Ectodermal cell (in vitro differentiated cells): ENCODE results near the gene SORCS2.

Experiments used
- H3K27ac ChIP-seq: 2 replicates; pipeline ENCODE4 v1.7.0; 2013; ENCODE audit warnings: mild to moderate bottlenecking, low read depth, low read length; ENCODE audit not compliant: insufficient read depth, poor library complexity, severe bottlenecking
- H3K27me3 ChIP-seq: 2 replicates; pipeline ENCODE4 v1.7.0; 2013; ENCODE audit warnings: mild to moderate bottlenecking, low read length; ENCODE audit not compliant: insufficient read depth, control insufficient read depth, poor library complexity, severe bottlenecking
- H3K36me3 ChIP-seq: one replicate; pipeline ENCODE4 v1.7.0; 2013; ENCODE audit warnings: low read length; ENCODE audit not compliant: control insufficient read depth, insufficient read depth
- H3K4me1 ChIP-seq: one replicate; pipeline ENCODE4 v1.7.0; 2013; ENCODE audit warnings: low read length; ENCODE audit not compliant: control insufficient read depth, insufficient read depth
- H3K4me3 ChIP-seq: 2 replicates; pipeline ENCODE4 v1.7.0; 2013; ENCODE audit warnings: low read depth, low read length, control low read depth; ENCODE audit not compliant: insufficient read depth
- H3K9me3 ChIP-seq: 2 replicates; pipeline ENCODE4 v1.7.0; 2013; ENCODE audit warnings: mild to moderate bottlenecking, low read length, moderate library complexity; ENCODE audit not compliant: control insufficient read depth
- WGBS, 2 experiments: methylation state at CpG; one replicate each; pipeline ENCODE4 v1.1.7; 2013; ENCODE audit warnings: missing lambda C conversion rate in 2 of 2; 5-methylcytosine and 5-hydroxymethylcytosine counted together

The SORCS2 gene

DNA sequence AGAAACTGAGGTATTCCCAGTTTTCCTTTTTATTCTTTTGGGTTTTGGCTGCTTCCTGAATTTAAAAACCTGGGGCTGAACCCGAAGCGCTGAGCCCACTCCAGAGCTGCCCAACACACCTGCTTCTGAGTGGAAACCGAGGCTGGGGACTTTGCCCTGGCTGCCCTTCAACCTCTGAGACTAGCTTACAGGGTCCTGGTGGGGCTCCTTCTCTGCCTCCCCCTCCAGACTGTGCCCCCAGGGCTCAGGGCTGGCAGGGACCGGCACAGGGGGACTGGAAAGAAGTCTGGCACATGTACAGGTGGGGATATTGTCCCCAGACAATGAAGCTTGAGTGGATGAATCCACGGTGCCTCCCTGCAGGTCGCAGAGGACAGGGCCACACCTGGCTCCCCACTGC, 482.8 kb downstream of the SORCS2 start:
- H3K27ac ChIP-seq, result no peak overlapping the region
- H3K27me3 ChIP-seq, result no peaks in the 10 kb centered on the region
- H3K4me1 ChIP-seq, result peaks cover 11% of the 10 kb centered on the region
- no peak overlapping the region for H3K4me3 ChIP-seq
- no peaks in the 10 kb centered on the region for H3K9me3 ChIP-seq
- H3K36me3 ChIP-seq, result no peaks in the 10 kb centered on the region
- WGBS, 2 experiments, result 88 to 92% methylated on average over 6 of the region's 6 CpGs

DNA sequence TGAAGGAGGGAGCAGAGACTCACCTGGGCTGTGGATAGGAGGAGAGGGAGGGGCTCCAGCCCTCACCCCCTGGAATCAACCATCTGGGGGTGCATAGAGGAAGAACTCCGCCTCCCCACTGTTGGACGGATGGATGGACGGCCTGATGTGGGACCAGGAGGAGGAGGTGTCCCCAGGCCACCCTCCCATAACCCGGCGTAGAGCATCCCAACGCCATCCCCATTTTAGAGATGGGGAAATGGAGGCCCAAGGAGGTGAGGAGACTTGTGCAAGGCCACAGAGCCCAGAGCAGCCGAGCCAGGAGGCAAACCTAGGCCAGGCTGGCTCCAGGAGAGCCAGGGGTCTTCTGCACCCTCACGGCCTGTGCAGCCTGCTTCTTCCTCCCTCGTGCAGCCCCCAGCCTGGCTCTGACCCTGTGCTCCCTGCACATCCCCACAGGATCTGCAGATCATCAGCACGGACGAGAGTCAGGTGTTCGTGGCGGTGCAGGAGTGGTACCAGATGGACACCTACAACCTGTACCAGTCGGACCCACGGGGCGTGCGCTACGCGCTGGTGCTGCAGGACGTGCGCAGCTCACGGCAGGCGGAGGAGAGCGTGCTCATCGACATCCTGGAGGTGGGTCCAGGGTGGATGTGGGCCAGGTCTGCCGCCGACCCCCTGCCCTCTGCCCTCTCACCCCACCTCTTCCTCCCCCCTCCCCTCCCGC, 483.4 kb downstream of the SORCS2 start:
- Histone ChIP-seq H3K36me3 (no peaks in the 10 kb centered on the region), H3K27me3 (no peaks in the 10 kb centered on the region), H3K4me1 (peaks cover 11% of the 10 kb centered on the region), H3K27ac (no peak overlapping the region), H3K4me3 (no peak overlapping the region), H3K9me3 (no peaks in the 10 kb centered on the region)
- WGBS, 2 experiments, result 92 to 95% methylated on average over 27 of the region's 28 CpGs

DNA sequence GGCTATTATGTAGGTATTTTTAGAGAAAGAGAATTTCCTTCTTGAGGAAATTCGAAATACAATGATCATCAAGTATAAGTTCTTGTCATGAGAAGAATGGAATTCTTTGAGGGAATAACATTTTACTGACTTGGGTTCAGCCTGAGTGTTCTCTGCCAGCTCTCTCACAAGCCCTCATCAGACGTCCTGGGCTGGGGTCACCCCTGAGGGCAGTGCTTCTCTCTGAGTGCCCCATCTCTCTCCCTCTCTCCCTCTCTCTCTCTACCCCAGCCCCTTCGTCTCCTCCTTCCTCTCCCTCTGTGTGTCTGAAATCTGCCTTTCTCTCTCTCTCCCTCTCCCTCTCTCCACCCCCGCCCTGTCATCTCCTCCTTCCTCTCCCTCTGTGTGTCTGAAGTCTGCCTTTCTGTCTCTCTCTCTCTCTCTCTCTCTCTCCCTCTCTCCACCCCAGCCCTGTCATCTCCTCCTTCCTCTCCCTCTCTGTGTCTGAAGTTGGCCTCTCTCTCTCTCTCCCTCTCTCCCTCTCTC, 484.1 kb downstream of the SORCS2 start:
- 49 to 57% methylated on average over 4 of the region's 4 CpGs for WGBS, 2 experiments
- H3K36me3 ChIP-seq, result no peaks in the 10 kb centered on the region
- H3K9me3 ChIP-seq, result no peaks in the 10 kb centered on the region
- H3K27me3 ChIP-seq, result no peaks in the 10 kb centered on the region
- no peak overlapping the region for H3K27ac ChIP-seq
- H3K4me1 ChIP-seq, result peaks cover 11% of the 10 kb centered on the region
- H3K4me3 ChIP-seq, result no peak overlapping the region

DNA sequence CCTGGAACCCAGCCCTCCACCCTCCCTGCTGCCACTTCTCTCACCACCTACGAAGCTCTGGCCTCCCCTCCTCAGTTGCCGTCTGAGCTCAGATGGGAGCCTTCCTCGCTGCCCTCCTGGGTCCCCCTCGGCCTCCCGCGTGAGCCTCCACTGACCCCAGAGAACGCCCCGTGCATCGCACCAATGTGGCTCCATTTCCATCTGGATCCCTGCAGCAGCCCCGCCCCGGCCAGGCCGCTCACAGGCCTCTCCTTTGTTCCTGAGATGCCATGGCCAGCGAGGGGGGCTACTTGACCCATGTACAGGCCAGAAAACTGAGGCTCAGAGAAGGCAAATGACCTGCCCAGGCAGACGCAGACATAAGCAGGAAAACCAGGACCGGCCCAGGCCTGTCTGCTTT, 484.7 kb downstream of the SORCS2 start:
- 87 to 88% methylated on average over 15 of the region's 15 CpGs for WGBS, 2 experiments
- no peaks in the 10 kb centered on the region for H3K27me3 ChIP-seq
- peaks cover 11% of the 10 kb centered on the region for H3K4me1 ChIP-seq

DNA sequence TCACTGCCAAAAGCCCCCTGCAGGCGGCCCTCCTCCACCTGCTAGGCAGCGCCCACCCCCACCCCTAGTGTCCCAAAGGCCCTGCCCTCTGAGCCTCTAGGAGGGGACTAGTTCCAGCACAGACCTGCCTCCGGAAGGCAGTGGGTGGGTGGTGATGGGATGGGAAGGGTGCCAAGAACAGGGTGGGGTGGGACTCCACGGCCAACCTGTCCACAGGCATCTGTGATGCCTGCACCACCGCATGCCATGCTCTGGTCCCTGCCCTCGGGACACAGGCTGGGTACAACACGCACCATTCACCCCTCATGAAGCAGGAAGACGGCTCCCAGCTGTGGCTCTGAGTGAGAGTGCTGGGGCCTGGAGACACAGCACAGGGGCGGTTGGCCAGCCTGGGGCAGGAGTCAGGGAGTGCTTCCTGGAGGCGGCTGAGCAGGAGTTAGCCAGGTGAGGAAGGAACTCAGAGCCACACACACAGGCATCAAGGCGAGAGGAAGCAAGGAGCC, 485.5 kb downstream of the SORCS2 start:
- no peaks in the 10 kb centered on the region for H3K9me3 ChIP-seq
- H3K27ac ChIP-seq, result no peak overlapping the region
- H3K36me3 ChIP-seq, result no peaks in the 10 kb centered on the region
- no peak overlapping the region for H3K4me3 ChIP-seq
- peaks cover 11% of the 10 kb centered on the region for H3K4me1 ChIP-seq
- H3K27me3 ChIP-seq, result no peaks in the 10 kb centered on the region
- WGBS, 2 experiments, result 90 to 92% methylated on average over 11 of the region's 11 CpGs

More for the DNA sequence above, 484.7 kb downstream of the SORCS2 start:
- Histone ChIP-seq H3K36me3 (no peaks in the 10 kb centered on the region), H3K4me3 (no peak overlapping the region), H3K27ac (no peak overlapping the region), H3K9me3 (no peaks in the 10 kb centered on the region)

DNA sequence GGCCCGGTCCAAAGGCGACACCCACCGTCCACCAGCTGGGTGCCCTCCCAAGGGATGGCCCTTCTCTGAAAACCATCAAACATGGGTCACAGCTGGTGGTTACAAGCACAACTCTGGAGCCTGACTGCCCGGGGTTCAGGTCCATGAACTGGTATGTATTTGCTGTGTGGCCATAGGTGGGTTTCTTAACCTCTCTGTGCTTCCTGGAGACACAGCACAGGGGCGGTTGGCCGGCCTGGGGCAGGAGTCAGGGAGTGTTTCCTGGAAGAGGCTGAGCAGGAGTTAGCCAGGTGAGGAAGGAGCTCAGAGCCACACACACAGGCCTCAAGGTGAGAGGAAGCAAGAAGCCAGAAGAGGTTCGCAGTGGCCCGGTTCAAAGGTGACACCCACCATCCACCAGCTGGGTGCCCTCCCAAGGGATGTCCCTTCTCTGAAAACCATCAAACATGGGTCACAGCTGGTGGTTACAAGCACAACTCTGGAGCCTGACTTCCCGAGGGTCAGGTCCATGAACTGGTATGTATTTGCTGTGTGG, 486.0 kb downstream of the SORCS2 start:
- no peak overlapping the region for H3K4me3 ChIP-seq
- H3K27ac ChIP-seq, result no peak overlapping the region
- 89% methylated on average over 9 of the region's 9 CpGs for WGBS, 2 experiments
- H3K9me3 ChIP-seq, result no peaks in the 10 kb centered on the region
- H3K36me3 ChIP-seq, result no peaks in the 10 kb centered on the region
- H3K27me3 ChIP-seq, result no peaks in the 10 kb centered on the region
- H3K4me1 ChIP-seq, result peaks cover 11% of the 10 kb centered on the region

DNA sequence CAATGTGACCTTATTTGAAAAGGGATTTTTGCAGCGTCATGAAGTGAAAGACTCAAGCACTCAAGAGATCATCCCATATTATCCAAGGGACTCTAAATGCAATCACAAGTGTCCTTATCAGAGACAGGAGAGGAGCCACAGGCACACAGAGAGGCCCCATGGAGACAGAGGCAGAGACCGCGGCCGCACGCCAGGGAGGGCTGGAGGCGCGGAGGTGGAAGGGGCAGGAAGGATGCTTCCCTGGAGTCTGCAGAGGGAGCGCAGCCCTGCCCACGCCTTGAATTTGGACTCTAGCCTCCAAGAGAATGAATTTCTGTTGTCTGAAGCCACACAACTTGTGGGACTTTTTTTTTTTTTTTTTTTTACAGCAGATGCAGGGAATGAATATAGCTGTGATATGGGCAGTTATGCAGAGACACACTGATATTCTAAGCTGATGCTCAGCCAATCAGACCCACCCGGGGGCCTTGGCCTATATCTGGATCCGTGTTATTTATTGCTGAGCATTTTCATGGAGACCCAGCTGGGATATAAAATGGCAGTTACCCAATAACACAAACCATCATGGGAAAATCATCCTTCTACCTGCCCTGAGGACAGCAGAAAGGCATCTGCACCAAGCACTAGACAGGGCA, 487.2 kb downstream of the SORCS2 start:
- WGBS, 2 experiments, result 86 to 87% methylated on average over 11 of the region's 11 CpGs
- Histone ChIP-seq H3K4me3 (no peak overlapping the region), H3K36me3 (no peaks in the 10 kb centered on the region), H3K4me1 (peaks cover 11% of the 10 kb centered on the region), H3K27me3 (no peaks in the 10 kb centered on the region), H3K9me3 (no peaks in the 10 kb centered on the region), H3K27ac (no peak overlapping the region)

DNA sequence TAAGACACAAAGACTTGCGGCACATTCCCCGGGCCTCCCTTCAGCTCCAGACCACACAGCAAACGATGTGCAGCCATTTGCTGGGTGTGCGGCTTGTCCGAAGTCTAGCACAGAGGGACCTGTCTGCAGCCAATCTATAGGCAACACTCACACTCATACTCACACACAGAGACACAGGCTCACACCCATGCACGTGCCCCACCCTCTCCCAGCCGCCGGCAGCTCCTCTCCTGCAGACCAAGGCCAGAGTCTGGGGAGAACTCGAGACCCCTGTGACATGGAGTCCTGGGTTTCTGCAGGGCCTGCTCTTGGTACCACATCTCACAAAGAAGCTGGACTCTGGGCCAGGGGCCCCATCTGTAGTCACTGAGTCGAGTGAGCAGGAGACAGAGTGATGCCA, 487.8 kb downstream of the SORCS2 start:
- Histone ChIP-seq H3K27me3 (no peaks in the 10 kb centered on the region), H3K27ac (no peak overlapping the region), H3K4me1 (peaks cover 11% of the 10 kb centered on the region), H3K36me3 (no peaks in the 10 kb centered on the region), H3K9me3 (no peaks in the 10 kb centered on the region), H3K4me3 (no peak overlapping the region)
- 92 to 93% methylated on average over 10 of the region's 10 CpGs for WGBS, 2 experiments

DNA sequence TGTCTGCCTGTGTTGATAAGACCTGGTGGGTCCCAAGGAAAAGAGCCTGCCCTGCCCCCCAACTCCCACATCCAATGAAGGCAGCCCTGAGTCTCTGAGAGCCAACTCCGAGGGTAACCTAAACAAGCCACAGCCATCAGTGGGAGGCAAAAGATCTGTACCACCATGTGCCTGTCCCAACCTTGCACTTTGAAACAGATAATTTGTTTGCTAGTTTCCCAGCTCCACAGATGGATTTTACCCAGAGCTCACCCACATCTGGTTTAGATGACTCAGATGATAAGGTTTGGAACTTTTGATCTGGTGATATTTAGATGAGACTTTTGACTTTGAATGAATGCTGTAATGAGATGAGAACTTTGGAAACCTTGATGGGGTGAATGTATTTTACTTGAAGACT, 488.4 kb downstream of the SORCS2 start:
- 90 to 91% methylated on average over 1 of the region's 1 CpG for WGBS, 2 experiments
- H3K36me3 ChIP-seq, result no peaks in the 10 kb centered on the region
- peaks cover 11% of the 10 kb centered on the region for H3K4me1 ChIP-seq
- no peaks in the 10 kb centered on the region for H3K9me3 ChIP-seq
- no peak overlapping the region for H3K4me3 ChIP-seq
- H3K27ac ChIP-seq, result no peak overlapping the region
- H3K27me3 ChIP-seq, result no peaks in the 10 kb centered on the region

DNA sequence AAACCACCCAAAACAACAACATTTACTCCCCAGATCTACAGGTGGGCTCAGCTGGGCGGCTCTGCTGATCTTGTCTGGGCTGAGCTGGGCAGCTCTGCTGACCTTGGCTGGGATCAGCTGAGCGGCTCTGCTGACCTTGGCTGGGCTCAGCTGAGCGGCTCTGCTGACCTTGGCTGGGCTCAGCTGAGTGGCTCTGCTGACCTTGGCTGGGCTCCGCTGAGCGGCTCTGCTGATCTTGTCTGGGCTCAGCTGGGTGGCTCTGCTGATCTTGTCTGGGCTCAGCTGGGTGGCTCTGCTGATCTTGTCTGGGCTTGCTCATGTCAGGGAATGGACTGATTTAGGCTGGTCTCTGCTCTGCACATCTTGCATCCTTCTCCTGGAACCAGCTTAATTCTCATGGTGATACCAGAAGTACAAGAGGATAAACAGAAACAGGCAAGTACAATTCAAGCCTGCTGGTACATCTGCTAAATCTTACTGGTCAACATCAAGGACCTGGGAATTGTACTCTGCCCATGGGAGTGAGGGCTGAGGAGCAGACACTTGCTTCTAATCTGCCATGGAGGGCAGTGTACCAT, 490.9 kb downstream of the SORCS2 start:
- Histone ChIP-seq H3K4me1 (no peaks in the 10 kb centered on the region), H3K27me3 (no peaks in the 10 kb centered on the region), H3K9me3 (no peaks in the 10 kb centered on the region), H3K36me3 (no peaks in the 10 kb centered on the region), H3K4me3 (no peak overlapping the region), H3K27ac (no peak overlapping the region)
- 91 to 94% methylated on average over 5 of the region's 5 CpGs for WGBS, 2 experiments
